Measurements from ENCODE around the gene PDCD6IP.

Gene PDCD6IP

DNA sequence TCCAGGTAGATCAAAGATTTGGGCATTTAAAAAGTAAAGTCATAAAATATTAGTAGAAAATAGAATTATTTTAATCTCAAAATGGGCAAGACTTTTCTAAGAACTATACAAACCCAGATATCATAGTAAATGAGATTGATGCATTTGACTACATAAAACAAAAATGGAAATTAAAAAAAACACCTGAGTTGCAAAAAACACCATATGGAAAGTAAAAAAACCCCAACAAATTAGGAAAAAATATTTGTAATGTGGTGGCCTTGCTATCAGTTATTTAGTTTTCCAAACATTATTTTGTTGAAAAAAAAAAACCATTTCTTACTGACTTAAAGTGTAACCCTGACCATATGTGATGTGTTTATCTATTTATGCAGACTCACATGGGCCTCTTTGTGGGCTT, 97.2 kb downstream of the PDCD6IP start:
- DNase-seq (ENCODE audit: low spot score) = no peak

DNA sequence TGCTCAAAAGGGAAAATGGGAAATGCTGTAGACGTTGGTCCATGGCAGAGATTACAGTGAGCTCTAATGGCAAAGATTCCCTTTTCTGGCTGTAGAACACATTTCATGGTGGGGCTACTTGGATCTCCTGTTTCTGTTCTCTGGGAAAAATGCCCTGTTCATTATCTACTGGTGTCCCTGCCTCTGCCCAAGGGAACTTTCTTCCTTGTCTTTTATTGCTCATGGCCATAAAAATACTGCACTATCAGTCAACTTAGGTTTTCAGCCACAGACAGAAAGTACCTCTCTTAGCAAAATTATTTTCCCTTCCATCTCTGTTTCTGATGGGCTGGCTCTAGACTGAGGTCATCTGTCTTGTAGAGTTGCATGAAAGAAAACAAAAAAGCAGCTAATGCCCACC, 98.9 kb downstream of the PDCD6IP start:
- no peak for DNase-seq (ENCODE audit: low spot score)

DNA sequence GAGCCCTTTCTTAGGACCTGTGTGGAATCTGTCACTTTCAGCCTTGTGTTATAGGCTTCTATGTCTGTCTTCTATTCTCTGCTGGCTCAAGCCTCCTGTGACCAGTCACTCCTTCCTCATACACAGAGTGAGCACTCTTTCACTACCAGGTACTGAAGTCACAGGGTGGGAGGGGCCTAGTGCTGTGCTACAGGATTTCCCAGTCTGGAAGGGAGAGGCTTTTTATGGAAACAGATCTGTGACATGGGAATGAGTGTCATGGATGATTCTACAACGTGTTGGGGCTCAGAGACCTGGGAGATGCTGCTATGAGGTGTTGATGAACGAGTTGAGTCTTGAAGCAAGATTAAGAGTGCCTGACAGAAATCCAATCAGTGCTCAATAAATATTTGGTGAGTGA, 100.5 kb downstream of the PDCD6IP start:
- DNase-seq (ENCODE audit: low spot score) = no peak

DNA sequence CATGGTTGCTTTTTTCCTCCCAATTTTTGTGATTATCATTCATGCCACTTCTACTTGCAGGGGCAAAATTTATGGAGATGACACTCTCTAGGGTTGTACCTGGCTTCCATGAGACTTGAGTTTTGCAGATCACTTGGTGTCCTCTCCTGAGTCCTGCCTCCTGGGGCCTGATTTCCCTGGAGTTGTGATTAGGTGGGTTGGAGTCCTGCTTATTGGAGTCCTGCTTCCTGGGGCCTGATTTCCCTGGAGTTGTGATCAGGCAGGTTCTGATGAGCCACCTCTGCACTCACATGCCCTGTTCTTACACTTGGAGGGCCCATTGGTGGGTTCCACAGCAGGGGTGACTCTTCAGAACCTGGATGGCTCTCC, 102.0 kb downstream of the PDCD6IP start:
- no peak for DNase-seq (ENCODE audit: low spot score)

DNA sequence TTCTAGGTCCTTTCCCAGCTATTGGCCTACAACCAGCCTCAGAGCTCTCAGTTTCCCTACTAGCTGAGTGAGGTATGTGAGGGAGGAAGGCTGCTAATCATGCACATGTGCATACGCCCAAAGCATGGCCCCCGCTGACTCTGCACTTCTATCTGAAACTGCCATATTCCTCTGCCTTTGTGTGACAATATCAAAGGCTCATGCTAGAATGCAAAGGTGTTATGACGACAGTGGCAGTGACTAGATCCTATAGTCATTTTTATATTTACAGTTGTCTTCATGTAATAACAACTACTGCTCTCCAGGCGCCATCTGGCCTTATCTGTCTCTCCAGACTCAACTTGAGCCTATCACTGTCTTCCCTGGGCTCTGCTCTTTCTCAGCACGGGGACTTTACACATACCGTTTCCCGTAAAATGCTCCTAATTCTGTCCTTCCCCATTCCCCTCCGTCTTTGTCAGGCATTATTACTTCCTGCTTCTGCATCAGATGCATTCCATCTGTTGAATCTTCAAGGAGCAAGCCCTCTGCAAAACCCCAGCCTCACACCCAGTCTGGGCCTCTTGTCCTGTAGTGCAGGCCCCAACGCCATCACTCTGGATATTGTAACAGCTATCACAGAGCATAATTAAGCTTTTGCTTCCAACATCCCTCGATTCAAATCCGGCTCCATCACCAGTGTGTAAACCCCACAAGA, 102.5 kb downstream of the PDCD6IP start:
- no peak for DNase-seq (ENCODE audit: low spot score)

DNA sequence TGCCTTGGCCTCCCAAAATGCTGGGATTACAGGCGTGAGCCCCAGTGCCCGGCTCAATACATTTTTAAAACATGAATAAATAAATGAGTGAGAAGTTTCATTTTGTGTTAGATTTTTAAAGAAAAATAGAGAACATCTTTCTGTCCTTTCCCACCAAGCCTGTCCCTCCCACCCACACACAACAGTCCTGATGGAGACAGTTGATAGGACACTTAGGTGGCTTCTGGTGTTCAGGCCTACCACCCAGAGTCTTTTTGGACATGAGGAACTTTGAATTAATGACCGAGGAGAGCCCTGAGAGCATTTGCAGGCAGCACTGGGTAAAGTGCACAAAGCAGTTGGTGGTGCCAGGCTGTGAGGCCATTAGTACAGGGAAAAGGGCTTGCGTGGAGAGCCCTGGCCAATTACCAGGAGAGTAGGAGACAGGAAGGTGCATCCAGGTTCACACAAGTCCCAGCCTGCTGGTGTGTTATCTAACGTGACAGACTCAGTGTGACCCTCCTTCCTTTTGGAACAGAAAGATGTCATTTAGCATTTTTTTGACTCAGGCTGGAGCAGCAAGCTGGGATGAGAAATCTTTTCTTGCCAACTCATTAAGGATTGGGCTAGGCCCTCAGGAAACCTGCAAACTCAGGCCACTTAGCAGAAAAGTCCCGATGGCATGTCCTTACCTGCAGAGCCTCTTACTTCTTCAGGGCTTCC, 103.6 kb downstream of the PDCD6IP start:
- no peak for DNase-seq (ENCODE audit: low spot score)

DNA sequence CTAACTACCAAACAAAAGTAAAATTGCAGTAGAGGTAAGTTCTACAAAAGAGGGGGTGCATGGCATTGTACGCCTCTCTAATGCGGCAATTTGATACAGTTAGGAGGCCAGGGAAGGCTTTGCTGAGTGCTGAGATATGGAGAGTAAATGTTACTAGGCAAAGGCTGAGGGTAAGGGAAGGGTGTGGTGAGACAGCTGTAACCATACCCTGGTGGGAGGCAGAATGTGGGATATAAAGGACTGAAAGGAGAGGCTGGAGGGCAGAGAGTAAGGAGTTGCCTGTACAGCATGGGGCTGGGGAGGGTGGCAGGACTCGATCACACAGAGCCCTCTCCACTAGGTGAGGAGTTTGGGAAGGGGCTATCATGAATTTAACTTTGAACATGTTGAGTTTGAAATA, 106.3 kb downstream of the PDCD6IP start:
- DNase-seq (ENCODE audit: low spot score) = no peak

DNA sequence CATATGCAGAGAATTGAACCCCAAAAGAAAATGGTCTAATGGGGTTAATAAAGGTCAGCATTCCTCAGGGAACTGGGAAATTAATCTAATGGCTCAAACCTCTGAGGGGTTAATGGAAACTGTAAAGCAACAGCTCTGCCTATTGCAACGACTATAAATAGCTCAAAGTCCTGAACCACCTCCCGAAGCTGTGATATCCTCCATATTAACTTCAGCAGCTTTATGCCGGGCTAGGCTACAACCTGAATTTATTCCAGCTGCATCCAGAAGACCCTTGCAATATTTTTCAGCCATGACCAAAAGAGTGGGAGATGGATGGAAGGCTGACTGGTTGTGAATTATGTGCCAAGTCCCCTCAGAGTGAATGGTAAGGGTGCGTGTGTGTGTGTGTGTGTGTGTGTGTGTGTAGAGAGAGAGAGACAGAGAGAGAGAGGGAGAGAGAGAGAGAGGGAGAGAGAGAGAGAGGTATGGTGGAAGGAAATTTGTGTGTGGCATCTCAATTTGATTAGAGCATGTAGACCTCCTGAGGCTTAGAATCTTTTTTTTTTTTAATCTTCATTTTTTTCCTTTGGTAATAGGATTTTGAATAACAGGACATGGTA, 109.9 kb downstream of the PDCD6IP start:
- DNase-seq (ENCODE audit: low spot score) = no peak

DNA sequence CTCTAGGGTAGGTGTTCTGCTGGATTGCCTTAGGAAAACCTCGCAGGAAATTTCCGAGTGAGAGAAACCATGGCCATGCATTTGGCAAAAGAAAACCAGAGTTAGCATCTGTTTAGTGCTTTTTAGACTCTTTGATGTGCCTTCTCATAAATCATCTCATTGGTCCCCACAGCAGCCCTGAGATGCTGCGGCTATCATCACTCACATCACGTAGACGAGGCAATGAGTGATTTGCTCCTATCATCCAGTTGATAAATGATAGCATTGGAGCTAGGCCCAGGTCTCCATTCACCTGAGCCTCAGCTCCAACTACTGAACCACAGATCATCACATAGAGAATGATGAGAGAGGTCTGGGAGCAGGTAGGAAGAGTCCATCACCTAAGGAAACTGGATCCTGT, 111.1 kb downstream of the PDCD6IP start:
- no peak for DNase-seq (ENCODE audit: low spot score)

DNA sequence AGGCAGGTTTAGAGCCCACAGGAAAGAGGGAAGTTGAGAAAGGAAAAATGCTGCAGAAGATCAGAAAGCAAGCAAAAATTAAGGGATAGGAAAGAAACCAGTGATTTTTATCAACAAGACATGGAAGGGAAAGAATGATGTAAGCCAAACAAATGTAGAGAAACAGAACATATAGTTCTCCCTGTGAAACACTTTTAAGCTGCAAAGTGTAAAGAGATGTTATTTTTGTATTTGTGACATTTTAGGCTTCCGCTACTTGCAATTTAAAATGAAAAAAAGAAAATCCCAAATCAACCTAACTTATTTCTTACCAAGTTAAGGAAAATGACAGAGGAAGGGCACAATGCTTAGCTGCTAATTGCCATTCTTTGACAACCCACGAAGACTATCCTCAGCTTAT, 111.6 kb downstream of the PDCD6IP start:
- DNase-seq (ENCODE audit: low spot score) = no peak

DNA sequence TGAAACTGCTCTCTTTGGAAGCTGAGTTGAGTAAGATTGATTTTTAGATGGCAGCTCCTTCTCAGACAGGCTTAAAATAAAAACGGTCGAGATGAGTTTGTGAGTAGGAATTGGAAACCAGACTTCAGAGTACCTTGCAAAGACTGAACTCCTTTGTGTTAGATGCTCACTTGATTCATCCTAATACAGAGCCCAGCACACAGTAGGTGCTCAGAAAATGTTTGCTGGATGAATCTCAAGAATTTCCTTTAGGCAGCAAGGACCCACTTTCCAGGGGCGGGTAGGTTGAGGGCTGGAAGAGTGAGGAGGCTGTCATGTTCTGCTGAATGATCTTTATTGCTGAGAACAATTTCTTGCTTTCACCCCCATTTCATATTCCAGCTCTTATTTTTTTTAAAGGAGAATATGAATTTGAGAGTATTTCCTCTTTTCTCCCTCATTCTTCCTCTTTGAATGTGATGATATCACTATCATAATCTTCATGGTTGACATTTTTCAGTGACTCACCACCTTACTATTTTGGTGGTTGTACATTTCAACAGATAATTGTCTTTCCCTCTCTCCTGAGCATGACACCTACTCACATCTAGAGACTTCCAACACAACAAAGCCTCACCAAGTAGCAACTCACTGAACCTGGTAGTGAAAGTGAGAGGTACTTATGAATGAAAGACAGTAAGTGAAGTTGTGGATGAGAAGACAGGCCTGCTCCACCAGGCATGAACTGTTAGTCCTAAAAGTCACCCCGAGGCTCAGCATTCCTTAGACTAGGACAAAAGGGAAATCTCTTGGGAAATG, 113.3 kb downstream of the PDCD6IP start:
- no peak for DNase-seq (ENCODE audit: low spot score)

DNA sequence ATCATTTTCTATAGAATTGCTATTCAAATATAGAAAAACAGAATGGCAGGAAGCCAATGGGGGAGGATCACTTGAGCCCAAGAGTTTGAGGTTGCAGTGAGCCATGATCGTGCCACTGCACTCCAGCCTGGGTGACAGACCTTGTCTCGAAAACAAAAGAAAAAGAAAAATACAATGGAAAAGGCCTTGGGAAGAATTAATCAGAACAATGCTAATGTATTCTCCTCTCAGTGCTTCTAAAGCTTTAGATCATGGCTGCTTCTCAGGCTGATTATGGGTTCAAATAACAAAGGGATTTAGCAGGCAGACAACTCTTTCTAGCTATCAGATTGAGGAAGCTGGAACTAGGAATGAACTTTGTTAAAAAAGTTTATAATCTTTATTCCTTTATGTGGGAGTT, 115.8 kb downstream of the PDCD6IP start:
- DNase-seq (ENCODE audit: low spot score) = no peak

DNA sequence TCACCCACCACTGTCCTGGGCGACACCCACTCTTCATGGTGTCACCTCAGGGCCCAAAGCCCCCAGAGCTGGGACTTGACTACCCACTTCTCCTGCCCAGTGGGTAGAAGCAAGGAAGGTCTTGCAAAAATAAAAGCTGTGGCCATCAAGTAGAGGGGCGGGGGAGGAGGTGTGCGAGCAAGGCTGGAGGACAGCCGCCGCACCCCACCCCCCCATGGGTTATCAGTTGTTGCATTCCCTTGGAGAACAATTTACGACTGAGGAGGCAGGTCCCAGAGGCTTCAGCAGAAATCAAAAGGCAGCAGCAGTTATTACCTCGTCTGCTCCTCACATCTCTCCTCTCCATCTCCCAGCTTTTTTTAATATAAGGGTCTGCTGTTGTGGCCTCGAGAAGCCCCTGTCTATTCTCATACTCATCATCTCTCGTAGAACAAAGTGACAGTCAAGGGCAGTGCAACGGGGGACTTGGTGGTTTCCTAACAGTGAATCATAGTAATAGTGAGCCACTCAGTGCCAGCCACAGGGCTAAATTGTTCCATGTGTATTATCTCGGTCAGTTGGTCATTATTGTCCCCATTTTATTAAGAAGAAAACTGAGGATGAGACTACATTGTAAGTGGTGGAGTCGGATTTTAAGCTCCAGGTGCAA, 116.4 kb downstream of the PDCD6IP start:
- no peak for DNase-seq (ENCODE audit: low spot score)

DNA sequence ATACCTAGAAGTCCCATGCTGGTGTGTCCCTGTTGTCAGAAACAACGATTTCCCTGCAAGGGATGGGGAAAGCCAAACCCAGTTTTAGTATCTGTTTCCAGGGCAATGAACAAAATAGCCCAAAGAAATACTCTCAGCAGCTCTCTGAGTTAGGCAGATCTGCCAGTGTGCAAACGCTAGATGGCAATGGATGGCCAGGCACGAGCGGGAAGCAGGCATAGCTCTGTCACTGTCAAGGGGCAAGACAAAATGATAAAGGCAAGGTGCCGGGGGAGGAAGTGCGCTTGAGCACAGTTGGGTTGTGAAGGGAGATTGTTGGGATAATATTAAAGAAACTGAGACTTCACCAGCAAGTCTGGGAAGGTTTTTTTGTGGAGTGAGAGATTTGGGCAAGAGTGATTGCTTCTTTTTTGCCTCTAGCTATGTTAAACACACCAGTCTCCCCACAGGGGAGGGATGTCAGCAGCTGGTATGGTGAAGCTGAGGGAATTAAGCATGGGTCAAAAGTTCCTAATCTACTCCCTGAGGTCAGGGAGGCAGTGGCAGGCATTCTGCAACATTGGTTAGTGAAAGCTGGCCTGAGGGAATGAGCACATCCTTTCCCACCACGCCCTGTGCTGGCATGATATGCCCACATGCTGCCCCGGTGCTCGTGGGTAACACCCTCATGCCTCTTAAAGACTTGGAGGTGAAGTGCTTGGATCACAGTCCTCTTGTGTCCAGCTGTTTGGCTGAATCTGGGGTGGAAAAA, 117.5 kb downstream of the PDCD6IP start:
- peak; percentile 85 for DNase-seq (ENCODE audit: low spot score)

DNA sequence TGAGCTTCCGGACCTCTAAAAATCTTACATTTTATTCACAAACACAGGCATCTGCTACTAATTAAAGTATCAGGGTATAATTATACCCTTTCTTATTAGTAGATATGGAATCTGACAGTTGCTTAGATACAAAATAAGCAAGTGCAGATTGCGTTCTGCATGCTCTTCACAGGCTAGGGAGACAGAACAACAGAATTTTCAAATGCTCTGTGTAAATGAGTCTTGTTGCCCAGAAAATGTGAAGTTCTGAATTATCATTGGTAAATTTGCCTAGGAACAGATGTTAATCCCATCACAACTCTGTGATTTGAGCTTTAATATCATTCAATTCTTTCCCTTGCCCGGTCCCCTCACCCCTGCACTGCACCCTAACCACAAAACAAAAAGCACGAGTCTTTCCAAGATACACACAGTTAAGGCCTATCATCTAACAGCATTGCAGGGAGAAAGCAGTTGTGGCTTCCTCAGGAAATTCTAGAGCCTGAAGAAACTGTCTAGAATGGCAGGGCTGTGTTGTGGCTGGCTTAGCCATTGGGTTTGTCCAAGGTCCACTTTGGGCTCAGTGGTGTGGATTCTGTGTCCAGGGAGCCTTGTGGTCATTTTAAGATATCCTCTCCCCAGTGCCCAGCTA, 119.8 kb downstream of the PDCD6IP start:
- DNase-seq (ENCODE audit: low spot score) = peak; percentile 51

Data from Ammon's horn (tissue), 1 donor.